D721Med (cell line): ENCODE measurements around the gene FBXO3.
"Not testable (repeated sequence)": the region's sequence is repeated elsewhere in the genome, so short reads cannot be mapped to it uniquely, and the experiment has no call there.

Experiments
- DNase-seq: peaks from one replicate; pipeline ENCODE4 v3.0.0; 2011; ENCODE audit warnings: low spot score; ENCODE audit not compliant: insufficient read length
- FAIRE-seq: peaks from 2 replicates; lab custom pipeline; 2011; peaks lifted over from hg19 to GRCh38; lab: Jason Lieb, UNC
- TF ChIP-seq, protein P1 (sequence below): IDR thresholded peaks from 2 replicates; pipeline ENCODE4 v1.5.1; 2012; ENCODE audit warnings: mild to moderate bottlenecking, control low read depth; ENCODE audit not compliant: insufficient read depth; ENCODE audit errors: missing control alignments

The FBXO3 gene

DNA sequence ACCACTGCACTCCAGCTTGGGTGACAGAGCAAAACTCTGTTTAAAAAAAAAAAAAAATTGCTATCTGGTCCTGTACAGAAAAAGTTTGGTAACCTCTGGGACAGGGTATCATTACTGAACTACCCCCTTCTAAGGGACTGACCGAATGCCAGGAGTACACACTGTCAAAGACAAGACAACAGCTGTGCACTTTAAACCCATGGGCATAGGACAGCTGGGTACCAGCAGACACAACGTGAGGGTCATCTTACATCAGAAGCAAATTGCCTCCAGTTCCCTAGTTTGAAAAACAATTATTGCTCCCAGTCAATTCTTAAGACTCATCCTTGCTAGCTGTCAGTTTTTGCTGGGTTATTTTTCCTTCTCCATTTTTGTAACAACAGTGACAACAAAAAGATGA is 55.9 kb downstream of the FBXO3 start:
- TF ChIP-seq, protein P1, sequence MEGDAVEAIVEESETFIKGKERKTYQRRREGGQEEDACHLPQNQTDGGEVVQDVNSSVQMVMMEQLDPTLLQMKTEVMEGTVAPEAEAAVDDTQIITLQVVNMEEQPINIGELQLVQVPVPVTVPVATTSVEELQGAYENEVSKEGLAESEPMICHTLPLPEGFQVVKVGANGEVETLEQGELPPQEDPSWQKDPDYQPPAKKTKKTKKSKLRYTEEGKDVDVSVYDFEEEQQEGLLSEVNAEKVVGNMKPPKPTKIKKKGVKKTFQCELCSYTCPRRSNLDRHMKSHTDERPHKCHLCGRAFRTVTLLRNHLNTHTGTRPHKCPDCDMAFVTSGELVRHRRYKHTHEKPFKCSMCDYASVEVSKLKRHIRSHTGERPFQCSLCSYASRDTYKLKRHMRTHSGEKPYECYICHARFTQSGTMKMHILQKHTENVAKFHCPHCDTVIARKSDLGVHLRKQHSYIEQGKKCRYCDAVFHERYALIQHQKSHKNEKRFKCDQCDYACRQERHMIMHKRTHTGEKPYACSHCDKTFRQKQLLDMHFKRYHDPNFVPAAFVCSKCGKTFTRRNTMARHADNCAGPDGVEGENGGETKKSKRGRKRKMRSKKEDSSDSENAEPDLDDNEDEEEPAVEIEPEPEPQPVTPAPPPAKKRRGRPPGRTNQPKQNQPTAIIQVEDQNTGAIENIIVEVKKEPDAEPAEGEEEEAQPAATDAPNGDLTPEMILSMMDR: no peak
- DNase-seq: no peak
- no peak for FAIRE-seq

DNA sequence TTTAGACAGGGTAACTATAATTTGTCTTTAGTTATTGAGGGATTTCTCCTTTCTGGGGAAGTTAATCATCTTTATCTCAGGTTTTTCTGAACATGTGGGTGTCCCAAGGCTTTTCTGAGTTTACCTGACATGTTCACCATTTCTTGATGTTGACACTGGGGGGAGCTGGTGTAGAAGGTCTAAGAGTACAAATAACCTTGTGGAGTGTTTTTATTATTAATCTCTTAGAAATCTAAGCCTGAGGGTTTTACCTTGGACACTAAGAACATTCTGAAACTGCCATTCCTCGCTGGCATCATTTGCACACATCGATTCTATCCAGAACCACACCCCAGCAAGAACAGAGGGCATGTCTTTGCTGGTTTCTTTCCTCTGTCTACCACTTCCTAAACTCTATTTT is 58.1 kb downstream of the FBXO3 start:
- DNase-seq (no peak), FAIRE-seq (no peak)
- TF ChIP-seq, protein P1: peak; percentile 38

DNA sequence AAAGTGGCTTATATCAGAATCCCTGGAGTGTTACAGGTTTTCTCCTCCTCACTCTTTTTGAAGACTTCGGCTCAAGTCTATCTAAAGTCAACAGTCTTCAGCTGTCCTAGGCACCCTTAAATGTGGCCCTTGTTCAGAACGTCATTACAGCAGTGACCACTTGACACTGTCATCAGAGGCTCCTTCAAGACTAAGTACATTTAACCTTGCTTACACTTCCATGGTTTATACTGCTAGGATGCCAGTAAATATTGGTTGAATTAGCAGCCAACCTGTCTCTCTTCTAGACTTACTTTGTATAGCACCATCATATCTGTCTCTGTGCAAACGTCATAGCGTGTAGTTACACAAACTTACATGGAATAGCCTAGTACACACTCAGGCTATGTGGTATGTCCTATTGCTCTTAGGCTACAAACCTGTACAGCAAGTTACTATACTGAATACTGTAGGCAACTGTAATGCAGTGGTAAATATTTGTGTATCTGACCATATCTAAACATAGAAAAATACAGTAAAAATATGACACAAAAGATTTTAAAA is 60.4 kb downstream of the FBXO3 start:
- TF ChIP-seq, protein P1: no peak
- FAIRE-seq: no peak
- no peak for DNase-seq

DNA sequence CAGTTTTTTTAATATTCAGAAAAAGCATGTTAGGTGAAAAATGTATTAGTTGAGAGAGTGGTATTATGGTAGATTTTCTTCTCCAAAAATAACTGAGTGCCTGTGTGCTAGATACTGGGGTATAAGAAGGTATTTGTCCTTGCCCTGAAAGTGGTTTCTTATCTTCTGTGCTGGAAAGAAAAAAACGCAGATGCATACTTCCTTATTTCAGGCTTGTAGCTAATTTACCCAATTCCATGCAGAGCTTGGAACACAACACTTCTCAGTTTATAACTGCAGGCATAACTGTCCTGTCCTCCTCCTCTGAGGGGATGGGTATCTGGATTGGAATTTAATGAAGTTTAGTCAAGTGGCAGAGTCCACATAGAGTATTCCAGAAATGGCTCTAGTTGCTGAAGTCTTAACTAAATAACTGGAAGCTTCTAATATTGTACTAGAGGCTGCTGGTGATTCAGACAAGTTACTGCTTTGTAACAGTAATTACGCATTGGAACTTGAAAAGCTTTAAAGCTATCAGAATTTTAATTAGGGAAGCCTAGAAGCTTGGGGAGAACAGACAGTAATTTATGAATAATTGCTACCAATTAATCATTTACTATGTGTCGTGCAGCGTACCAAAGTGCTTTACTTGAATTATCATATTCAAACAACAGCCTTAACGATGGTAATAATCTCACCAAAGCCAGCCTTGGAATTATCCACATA is 61.0 kb downstream of the FBXO3 start:
- no peak for DNase-seq
- TF ChIP-seq, protein P1: no peak
- no peak for FAIRE-seq

DNA sequence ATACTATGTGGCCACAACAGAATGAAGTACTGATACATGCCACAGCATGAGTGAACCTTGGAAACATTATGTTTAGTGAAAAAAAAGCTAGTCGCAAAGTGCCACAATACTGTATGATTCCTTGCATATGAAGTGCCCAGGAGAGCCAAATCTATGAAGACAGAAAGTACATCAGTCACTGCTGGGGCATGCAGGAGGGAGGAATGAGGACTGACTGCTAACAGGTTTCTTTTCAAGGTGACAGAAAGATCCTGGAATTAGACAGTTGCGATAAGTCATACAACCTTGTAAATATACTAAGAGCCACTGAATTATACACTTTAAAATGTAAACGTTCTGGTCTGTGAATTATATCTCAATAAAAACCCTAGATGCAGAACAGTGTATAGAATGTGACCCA is 61.9 kb downstream of the FBXO3 start:
- TF ChIP-seq, protein P1: no peak
- FAIRE-seq (no peak), DNase-seq (no peak)

DNA sequence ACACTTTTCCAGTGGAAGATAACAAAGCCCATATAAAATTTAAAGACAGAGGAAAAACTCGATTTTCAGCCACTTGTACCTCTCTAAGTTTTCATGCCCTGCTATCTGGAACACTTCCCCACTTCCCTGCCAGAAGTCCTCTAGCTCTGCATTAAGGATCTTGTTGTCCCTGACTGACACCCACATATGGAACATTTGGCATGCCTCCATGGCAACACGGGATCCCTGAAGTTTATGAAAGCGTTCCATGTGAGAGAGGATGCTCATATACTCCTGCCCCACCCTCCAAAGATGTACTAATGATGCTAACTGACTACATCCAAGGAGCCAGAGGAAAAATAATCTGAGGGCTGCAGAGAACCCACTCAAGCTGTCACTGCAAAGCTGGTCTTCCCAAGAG is 64.9 kb downstream of the FBXO3 start:
- FAIRE-seq (no peak), DNase-seq (no peak)
- TF ChIP-seq, protein P1: no peak

DNA sequence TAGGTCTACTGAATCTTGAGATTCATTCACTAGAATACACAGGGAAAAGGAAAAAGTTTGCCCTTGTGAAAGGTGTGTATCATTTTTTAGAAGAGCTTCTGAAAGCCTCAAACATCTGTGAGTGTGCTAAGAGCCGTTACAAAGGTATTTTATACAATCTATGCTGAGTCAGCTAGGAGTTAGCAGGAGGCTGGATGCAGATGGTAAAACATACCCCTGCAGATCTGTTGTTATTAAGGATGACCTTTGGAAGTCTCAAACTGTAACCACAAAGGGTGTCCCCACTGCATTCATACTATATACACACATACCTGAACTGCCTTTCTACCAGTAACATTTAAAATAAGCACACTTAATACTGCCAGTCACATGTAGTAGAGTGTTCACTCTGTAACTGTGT is 65.3 kb downstream of the FBXO3 start:
- TF ChIP-seq, protein P1: no peak
- DNase-seq (no peak), FAIRE-seq (no peak)

DNA sequence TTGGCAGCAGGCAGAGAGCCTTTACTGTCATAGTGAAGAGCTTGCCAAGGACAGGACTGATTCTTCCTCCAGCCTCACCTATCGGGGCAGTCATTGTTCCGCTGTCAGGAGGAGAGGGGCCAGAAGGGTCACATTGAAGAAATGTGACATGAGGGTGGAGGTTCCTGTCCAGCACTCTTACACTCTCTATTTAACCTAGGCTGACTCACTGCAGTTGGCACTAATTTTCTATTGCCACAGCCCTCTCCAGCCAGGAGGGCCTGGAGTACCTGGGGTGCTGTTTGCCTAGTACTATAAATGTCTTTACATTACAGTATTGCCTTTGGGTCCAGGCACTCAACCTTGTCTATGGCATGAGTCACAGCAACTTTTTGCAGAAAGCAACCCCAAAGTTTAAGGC is 66.5 kb downstream of the FBXO3 start:
- not testable (repeated sequence) for DNase-seq

More for the DNA sequence above, 66.5 kb downstream of the FBXO3 start:
- not testable (repeated sequence) for FAIRE-seq
